HepG2 (cell line): ENCODE measurements around the gene CYP26B1. TPM values are rescaled to one million over a fixed set of nuclear protein-coding genes. Genes with fewer than 3 reads are reported as not detected.
A peak's percentile ranks its signal among the peaks of the same experiment; 100 is the strongest.

Experiments
- ATAC-seq: fragments of 200-7000 bp; cut with Tn5 transposase; 3 replicates; pipeline ENCODE4 v1.9.1; 2020; ENCODE audit warnings: mild to moderate bottlenecking, moderate library complexity
- BruUV-seq: library from RNA; stranded (reverse); fragments of 400-500 nt; replicated peaks from 2 replicates; lab custom pipeline; 2021; lab: Mats Ljungman, UMichigan
- CTCF ChIA-PET: fragments of 300-600 bp; formaldehyde crosslinking; extraction: SDS; loops from one replicate; lab custom pipeline; 2021; ENCODE audit warnings: low total read pairs, inconsistent platforms, low intra/inter-chr PET ratio; lab: Yijun Ruan, JAX
- POLR2A ChIA-PET: fragments of 350-600 bp; sonication (Branson Sonifier 250); formaldehyde crosslinking; loops from one replicate; lab custom pipeline; 2020; ENCODE audit warnings: antibody characterized with exemption, inconsistent platforms; lab: Yijun Ruan, JAX
- DNase-seq: peaks from one replicate; pipeline ENCODE4 v3.0.0-alpha.2; 2015; ENCODE audit warnings: low spot score
- FAIRE-seq: peaks from 3 replicates; lab custom pipeline; 2011; peaks lifted over from hg19 to GRCh38; lab: Jason Lieb, UNC
- H2AFZ ChIP-seq: one replicate; pipeline ENCODE4 v1.6.1; 2011; ENCODE audit warnings: low read length, inconsistent platforms
- H3K27ac ChIP-seq: fragments of 300-600 bp; 3 replicates; pipeline ENCODE4 v1.8.0; 2011; ENCODE audit warnings: mixed run types, mild to moderate bottlenecking, mixed read lengths, low read length, inconsistent platforms; ENCODE audit not compliant: insufficient read depth; ENCODE audit errors: extremely low read length
- H3K27me3 ChIP-seq, 2 experiments: fragments of 200-600 bp in 1 of 2; 2 replicates in 1 of 2; 3 replicates in 1 of 2; pipeline versions ENCODE4 v1.6.0 to v1.8.0; 2011; ENCODE audit warnings: low read length in 2 of 2, mild to moderate bottlenecking in 2 of 2, moderate library complexity in 2 of 2, inconsistent platforms in 1 of 2; ENCODE audit not compliant: insufficient read depth in 2 of 2, control insufficient read depth in 1 of 2
- H3K36me3 ChIP-seq, 2 experiments: fragments of 200-600 bp in 1 of 2; replicated peaks in 1 of 2; 2 replicates in 1 of 2; 3 replicates in 1 of 2; pipeline versions ENCODE4 v1.5.1 to v1.8.0; 2011; ENCODE audit warnings: low read length in 2 of 2, inconsistent platforms in 1 of 2; ENCODE audit not compliant: insufficient read depth in 2 of 2, control insufficient read depth in 1 of 2
- H3K4me1 ChIP-seq: 2 replicates; pipeline ENCODE4 v1.5.1; 2012; ENCODE audit warnings: low read length, inconsistent platforms; ENCODE audit not compliant: insufficient read depth
- H3K4me2 ChIP-seq: 2 replicates; pipeline ENCODE4 v1.6.0; 2011; ENCODE audit warnings: low read depth, low read length, inconsistent platforms
- H3K4me3 ChIP-seq, 3 experiments: fragments of 200-600 bp in 1 of 3; sonication (generic), shearing (Covaris generic) in 1 of 3; replicated peaks in 1 of 3; 2 replicates each; pipeline ENCODE4 v1.5.1; 2011 to 2016; ENCODE audit warnings: low read length in 3 of 3, inconsistent platforms in 2 of 3, low read depth in 2 of 3, mild to moderate bottlenecking in 2 of 3, control low read depth in 1 of 3, mixed read lengths in 1 of 3; ENCODE audit not compliant: insufficient read depth in 1 of 3
- H3K79me2 ChIP-seq: one replicate; pipeline ENCODE4 v1.6.1; 2011; ENCODE audit warnings: low read length, inconsistent platforms; ENCODE audit not compliant: insufficient read depth
- H3K9ac ChIP-seq: 2 replicates; pipeline ENCODE4 v1.6.0; 2011; ENCODE audit warnings: mild to moderate bottlenecking, low read depth, low read length, inconsistent platforms; ENCODE audit not compliant: insufficient read depth
- H3K9me3 ChIP-seq: 2 replicates; pipeline ENCODE4 v1.5.1; 2012; ENCODE audit warnings: mild to moderate bottlenecking, low read length
- H4K20me1 ChIP-seq: 2 replicates; pipeline ENCODE4 v1.6.0; 2011; ENCODE audit warnings: inconsistent platforms, mild to moderate bottlenecking, low read length, moderate library complexity; ENCODE audit not compliant: insufficient read depth
- BRF2 ChIP-seq: sonication (generic); formaldehyde crosslinking; IDR thresholded peaks from 2 replicates; pipeline ENCODE4 v1.8.1; 2022; ENCODE audit warnings: mild to moderate bottlenecking, missing genetic modification reagents
- ESRRA ChIP-seq: sonication (generic); formaldehyde crosslinking; IDR thresholded peaks from 2 replicates; pipeline ENCODE4 v1.5.1; 2020; ENCODE audit warnings: mild to moderate bottlenecking, low read depth, missing genetic modification reagents
- FOXJ3 ChIP-seq: sonication (generic); formaldehyde crosslinking; IDR thresholded peaks from 2 replicates; pipeline ENCODE4 v1.4.0; 2020; ENCODE audit warnings: missing genetic modification reagents, mild to moderate bottlenecking, borderline replicate concordance
- FUBP1 ChIP-seq: sonication (generic); formaldehyde crosslinking; IDR thresholded peaks from 2 replicates; pipeline ENCODE4 v1.5.1; 2020; ENCODE audit warnings: missing genetic modification reagents, mild to moderate bottlenecking, borderline replicate concordance
- HDAC1 ChIP-seq: sonication (generic); formaldehyde crosslinking; IDR thresholded peaks from 2 replicates; pipeline ENCODE4 v1.5.1; 2020; ENCODE audit warnings: mild to moderate bottlenecking, missing genetic modification reagents
- HMG20A ChIP-seq: IDR thresholded peaks from 2 replicates; pipeline ENCODE4 v1.6.1; 2016; ENCODE audit warnings: borderline replicate concordance
- KDM1A ChIP-seq: IDR thresholded peaks from 2 replicates; pipeline ENCODE4 v1.6.1; 2016; ENCODE audit warnings: missing compliant biosample characterization
- TFAP4 ChIP-seq: sonication (generic); IDR thresholded peaks from 2 replicates; pipeline ENCODE4 v1.6.1; 2016; ENCODE audit warnings: low read depth, borderline replicate concordance
- XBP1 ChIP-seq: sonication (generic); formaldehyde crosslinking; IDR thresholded peaks from 2 replicates; pipeline ENCODE4 v1.5.0; 2020; ENCODE audit warnings: missing genetic modification reagents
- ZBTB26 ChIP-seq: IDR thresholded peaks from 2 replicates; pipeline ENCODE4 v1.6.1; 2016; ENCODE audit warnings: missing compliant biosample characterization, missing genetic modification reagents, borderline replicate concordance
- ZNF207 ChIP-seq: fragments of 450-650 bp; IDR thresholded peaks from 2 replicates; pipeline ENCODE4 v1.6.1; 2016; ENCODE audit warnings: antibody characterized with exemption, borderline replicate concordance
- ZNF274 ChIP-seq: sonication (generic); formaldehyde crosslinking; IDR thresholded peaks from 2 replicates; pipeline ENCODE4 v1.5.1; 2020; ENCODE audit warnings: mild to moderate bottlenecking, missing genetic modification reagents
- ZNF331 ChIP-seq: sonication (generic); formaldehyde crosslinking; IDR thresholded peaks from 2 replicates; pipeline ENCODE4 v1.4.0; 2020; ENCODE audit warnings: missing genetic modification reagents
- ZNF335 ChIP-seq: sonication (generic); formaldehyde crosslinking; IDR thresholded peaks from 2 replicates; pipeline ENCODE4 v1.4.0; 2020; ENCODE audit warnings: missing genetic modification reagents
- ZNF468 ChIP-seq: sonication (generic); formaldehyde crosslinking; IDR thresholded peaks from 2 replicates; pipeline ENCODE4 v1.8.0; 2022; ENCODE audit warnings: mild to moderate bottlenecking, moderate library complexity, missing genetic modification reagents
- ZNF761 ChIP-seq: sonication (generic); formaldehyde crosslinking; conservative IDR thresholded peaks from 2 replicates; pipeline ENCODE4 v1.4.0; 2020; ENCODE audit warnings: mild to moderate bottlenecking, missing genetic modification reagents
- ZNF878 ChIP-seq: sonication (generic); formaldehyde crosslinking; IDR thresholded peaks from 2 replicates; pipeline ENCODE4 v1.8.1; 2023; ENCODE audit warnings: mild to moderate bottlenecking, missing genetic modification reagents, moderate library complexity
- ZNF883 ChIP-seq: sonication (generic); formaldehyde crosslinking; IDR thresholded peaks from 2 replicates; pipeline ENCODE4 v1.5.1; 2020; ENCODE audit warnings: mild to moderate bottlenecking, missing genetic modification reagents; ENCODE audit errors: not compliant biosample characterization
- WGBS: methylation state at CpG from one replicate; pipeline ENCODE4 v1.1.6; 2017; ENCODE audit warnings: low lambda C conversion rate; 5-methylcytosine and 5-hydroxymethylcytosine counted together
- in situ Hi-C: cut with HindIII; loops from 2 replicates; pipeline ENCODE4 v1.10.0; 2017; ENCODE audit warnings: low pct_unique_long_range_greater_than_20kb; ENCODE audit not compliant: extremely low pct_ligation_motif_present
- intact Hi-C: fragments of 100-400 bp; cut with micrococcal nuclease; formaldehyde crosslinking; loops from one replicate; pipeline ENCODE4 v1.10.0; 2022; ENCODE audit not compliant: unreplicated experiment
- polyA plus RNA-seq, 8 experiments: library from polyadenylated mRNA; depleted of rRNA in 3 of 8; stranded (reverse) in 7 of 8; unstranded in 1 of 8; fragments of >200 nt; fragmentation: Illumina TruSeq in 4 of 8; extraction: Trizol in 4 of 8; gene quantifications; 2 replicates each; pipeline versions ENCODE4 v1.2.1 to v1.2.3, GENCODE V29; 2011 to 2016; ENCODE audit warnings: low read depth in 4 of 8, missing spikeins in 1 of 8, mixed read lengths in 1 of 8; ENCODE audit not compliant: insufficient read depth in 1 of 8
- total RNA-seq, 5 experiments: library from RNA; depleted of rRNA; stranded (reverse); fragments of >200 nt; fragmentation: Illumina TruSeq; extraction: Trizol; gene quantifications; 2 replicates each; pipeline ENCODE4 v1.2.3, GENCODE V29; 2016; ENCODE audit warnings: low read depth in 1 of 5
- TF ChIP-seq, protein P1 (sequence below): sonication (generic); formaldehyde crosslinking; IDR thresholded peaks from 2 replicates; pipeline ENCODE4 v1.8.0; 2022; ENCODE audit warnings: missing genetic modification reagents, low read depth, mild to moderate bottlenecking, borderline replicate concordance

CYP26B1 gene
- total and polyA plus RNA-seq, 2 of the 13 experiments (the other 11 are each of a cell fraction or from before 2014, with no cell fraction given): 0.05 to 0.07 TPM

GRCh38 chr2:72128843-72129227 is 18.8 kb downstream of the CYP26B1 start (continued):
- TF ChIP-seq TFAP4: no peak
- no peak for TF ChIP-seq ZNF468 (CRISPR knock-in tag)
- TF ChIP-seq ZNF335 (CRISPR knock-in tag): no peak
- no peak for TF ChIP-seq HMG20A
- TF ChIP-seq ZNF331: no peak

DNA sequence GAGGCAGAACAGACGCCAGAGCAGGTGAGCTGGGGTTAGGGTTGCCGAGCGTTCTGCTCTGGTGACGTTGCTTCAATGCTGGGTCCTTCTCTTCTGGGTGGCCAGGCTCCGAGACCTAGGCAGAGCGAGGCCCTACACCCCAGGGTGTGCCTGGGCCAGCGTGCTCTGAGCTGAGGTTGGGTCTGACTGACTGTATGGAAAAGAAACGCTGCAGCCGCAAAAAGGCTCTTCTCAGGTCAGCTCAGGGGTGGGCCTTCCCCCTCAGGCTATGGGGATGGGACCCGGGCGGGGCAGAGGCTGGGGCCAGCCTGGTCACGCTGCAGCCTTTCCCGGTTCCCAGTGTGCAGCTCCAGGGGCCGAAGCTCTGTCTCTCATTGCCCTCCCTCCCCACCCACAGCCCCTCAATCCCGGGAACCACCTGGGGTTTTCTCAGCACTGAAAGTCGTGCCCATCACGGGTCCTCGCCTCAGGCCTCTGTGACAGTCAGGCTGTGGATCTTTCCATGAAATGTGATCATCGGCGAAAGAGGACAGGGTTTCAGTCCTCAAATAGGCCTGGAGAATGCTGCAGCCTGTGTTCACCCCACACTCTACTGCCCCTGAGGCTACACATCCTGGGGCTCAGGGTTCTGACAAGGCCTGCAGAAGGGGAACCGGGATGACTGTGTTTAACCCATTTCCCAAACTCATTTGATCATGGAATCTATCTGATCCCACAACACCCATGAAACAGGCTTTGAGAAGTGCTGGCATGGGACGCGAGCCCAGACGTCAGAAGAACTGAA is 19.4 kb downstream of the CYP26B1 start:
- no peak overlapping the region for H3K27ac ChIP-seq
- 46% methylated on average over 18 of the region's 24 CpGs for WGBS
- no peaks in the 10 kb centered on the region for H3K79me2 ChIP-seq
- H3K9me3 ChIP-seq: no peaks in the 10 kb centered on the region
- intact Hi-C loops: no loop called here
- H3K27me3 ChIP-seq: peaks cover 11 to 83% of the 10 kb centered on the region in 2 experiments
- no peak for FAIRE-seq
- ChIA-PET POLR2A (no interaction called here), CTCF (no interaction called here)
- BruUV-seq: no TSS peak
- ATAC-seq: peak; percentile 17; the same call in 2 of the 3 replicates
- no peak overlapping the region for H3K4me2 ChIP-seq
- no peak overlapping the region for H2AFZ ChIP-seq
- H3K4me1 ChIP-seq: no peaks in the 10 kb centered on the region
- no peaks in the 10 kb centered on the region for H3K36me3 ChIP-seq
- in situ Hi-C loops: no loop called here
- no peak overlapping the region for H3K9ac ChIP-seq
- no peak for DNase-seq
- no peaks in the 10 kb centered on the region for H4K20me1 ChIP-seq
- H3K4me3 ChIP-seq: no peak overlapping the region
- TF ChIP-seq ZNF274 (CRISPR knock-in tag) (no peak), BRF2 (CRISPR knock-in tag) (no peak), ESRRA (CRISPR knock-in tag) (no peak), HDAC1 (no peak), FOXJ3 (CRISPR knock-in tag) (no peak), ZNF883 (CRISPR knock-in tag) (no peak), ZNF878 (CRISPR knock-in tag) (no peak), ZNF207 (no peak), ZBTB26 (CRISPR knock-in tag) (no peak), XBP1 (CRISPR knock-in tag) (no peak), ZNF761 (CRISPR knock-in tag) (no peak), KDM1A (CRISPR knock-in tag) (no peak), FUBP1 (CRISPR knock-in tag) (no peak)
- TF ChIP-seq, protein P1, sequence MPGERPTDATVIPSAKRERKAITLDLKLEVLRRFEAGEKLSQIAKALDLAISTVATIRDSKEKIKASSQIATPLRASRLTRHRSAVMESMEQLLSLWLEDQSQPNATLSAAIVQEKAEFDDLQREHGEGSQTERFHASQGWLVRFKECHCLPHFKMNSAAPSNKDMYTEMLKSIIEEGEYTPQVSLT: no peak
